PC-3 (cell line): ENCODE data around the gene SMR3B.

Experiments
- CTCF ChIP-seq: fragments of 300-600 bp; sonication (generic); conservative IDR thresholded peaks from 2 replicates; pipeline ENCODE4 v1.5.1; 2017; ENCODE audit warnings: antibody characterized with exemption, low read depth, mild to moderate bottlenecking, low read length
- EZH2 ChIP-seq: fragments of 300-600 bp; sonication (generic); IDR thresholded peaks from one replicate; pipeline ENCODE4 v1.6.1; 2017; ENCODE audit warnings: antibody characterized with exemption, mild to moderate bottlenecking, low read length; ENCODE audit not compliant: unreplicated experiment
- EZH2phosphoT487 ChIP-seq: fragments of 300-600 bp; sonication (generic); IDR thresholded peaks from 2 replicates; pipeline ENCODE4 v1.6.1; 2018; ENCODE audit warnings: mild to moderate bottlenecking, antibody characterized with exemption, low read length, borderline replicate concordance

GRCh38 chr4:70337886-70338420 lies 45.0 kb upstream of the SMR3B start:
- TF ChIP-seq CTCF (no peak), EZH2 (no peak), EZH2phosphoT487 (no peak)
